Measurements from ENCODE around the gene RHO. TPM values are rescaled to one million over a fixed set of nuclear protein-coding genes. Genes with fewer than 3 reads are reported as not detected.

The RHO gene
- total and polyA plus RNA-seq, 5 donors: not detected

GRCh38 chr3:129555616-129556357 lies 27.3 kb downstream of the RHO start:
- Histone ChIP-seq H3K27ac (ENCODE audit: low read length) (no peak overlapping the region), H3K4me3 (ENCODE audit: low read length) (no peak overlapping the region), H3K9me3 (ENCODE audit: control insufficient read depth, low read length) (no peaks in the 10 kb centered on the region), H3K4me1 (ENCODE audit: control insufficient read depth, insufficient read depth, low read length) (peaks cover 23% of the 10 kb centered on the region), H3K27me3 (ENCODE audit: control insufficient read depth, insufficient read depth) (no peaks in the 10 kb centered on the region)
- ATAC-seq: no peak
- 64% methylated on average over 18 of the region's 18 CpGs for WGBS
- DNase-seq: peak; percentile 29 to 60 (median 59)
- intact Hi-C loops (cut with DNase I): loop anchor here in 3 of 4 donors (5.0 to 10.0 kb wide), 3 partner anchors 42 to 61 kb away; no protein-coding TSS in a partner anchor

DNA sequence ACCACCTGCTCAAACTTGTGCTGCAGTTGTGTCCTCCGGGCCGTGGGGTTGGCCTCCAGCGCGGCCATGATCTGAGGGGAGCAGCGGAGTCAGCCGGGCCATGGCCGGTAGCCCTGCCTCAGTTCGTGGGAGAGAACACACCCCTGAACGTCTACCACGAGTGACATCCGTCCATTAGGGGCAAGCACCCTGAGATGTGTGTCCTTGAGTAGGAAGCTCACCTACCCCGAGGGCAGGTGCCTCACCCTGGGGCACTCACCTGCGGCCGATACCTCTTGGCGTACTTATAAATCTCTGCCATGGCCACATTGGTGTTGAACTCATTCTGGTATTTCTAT lies 27.9 kb downstream of the RHO start:
- Histone ChIP-seq H3K27ac (ENCODE audit: low read length) (no peak overlapping the region), H3K9me3 (ENCODE audit: control insufficient read depth, low read length) (no peaks in the 10 kb centered on the region), H3K4me3 (ENCODE audit: low read length) (no peak overlapping the region), H3K4me1 (ENCODE audit: control insufficient read depth, insufficient read depth, low read length) (peaks cover 23% of the 10 kb centered on the region), H3K27me3 (ENCODE audit: control insufficient read depth, insufficient read depth) (no peaks in the 10 kb centered on the region)
- DNase-seq (peak; percentile 9 to 57 (median 51)), ATAC-seq (no peak)
- intact Hi-C loops (cut with DNase I): loop anchor here in 3 of 4 donors (5.0 to 10.0 kb wide), 3 partner anchors 41 to 62 kb away; no protein-coding TSS in a partner anchor
- 90% methylated on average over 15 of the region's 15 CpGs for WGBS

DNA sequence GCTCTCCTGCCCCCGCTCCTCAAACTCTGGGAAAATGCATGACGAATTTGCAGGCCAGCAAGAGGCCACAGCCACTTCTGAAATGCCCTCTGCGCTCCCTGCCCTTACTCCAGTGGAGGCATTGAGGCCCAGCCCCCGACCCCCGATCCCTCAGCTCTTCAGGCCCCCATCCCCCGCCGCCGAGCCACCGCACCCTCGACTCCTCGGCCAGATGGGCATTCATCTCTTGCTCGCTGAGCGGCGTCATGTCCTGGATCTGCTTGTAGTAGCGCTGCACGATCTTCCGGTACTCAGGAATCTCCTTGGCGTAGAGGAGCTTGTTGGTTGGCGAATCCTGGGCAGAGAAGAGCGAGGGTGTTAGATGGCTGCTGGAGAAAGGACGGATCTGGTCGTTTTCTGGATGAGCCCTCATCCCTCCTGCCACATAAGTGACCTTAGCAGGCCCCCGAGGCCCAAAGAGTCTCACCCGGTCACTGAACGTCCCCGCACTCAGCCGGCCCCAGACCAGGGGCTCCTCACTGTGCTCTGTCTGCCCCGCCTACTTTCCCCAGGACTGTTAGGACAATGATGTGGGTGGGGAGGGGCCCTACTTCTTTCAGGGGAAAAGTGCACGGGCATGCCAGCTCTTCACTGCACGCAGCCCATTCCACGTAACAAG lies 28.6 kb downstream of the RHO start:
- no peak overlapping the region for H3K4me3 ChIP-seq (ENCODE audit: low read length)
- H3K4me1 ChIP-seq (ENCODE audit: control insufficient read depth, insufficient read depth, low read length): peaks cover 23% of the 10 kb centered on the region
- peak overlapping the region; percentile 37 for H3K27ac ChIP-seq (ENCODE audit: low read length)
- no peak for ATAC-seq
- peak; percentile 24 to 70 (median 70) for DNase-seq
- no peaks in the 10 kb centered on the region for H3K9me3 ChIP-seq (ENCODE audit: control insufficient read depth, low read length)
- 73% methylated on average over 31 of the region's 31 CpGs for WGBS
- intact Hi-C loops (cut with DNase I): loop anchor here in 3 of 4 donors (5.0 to 10.0 kb wide), 3 partner anchors 40 to 62 kb away; no protein-coding TSS in a partner anchor
- no peaks in the 10 kb centered on the region for H3K27me3 ChIP-seq (ENCODE audit: control insufficient read depth, insufficient read depth)

DNA sequence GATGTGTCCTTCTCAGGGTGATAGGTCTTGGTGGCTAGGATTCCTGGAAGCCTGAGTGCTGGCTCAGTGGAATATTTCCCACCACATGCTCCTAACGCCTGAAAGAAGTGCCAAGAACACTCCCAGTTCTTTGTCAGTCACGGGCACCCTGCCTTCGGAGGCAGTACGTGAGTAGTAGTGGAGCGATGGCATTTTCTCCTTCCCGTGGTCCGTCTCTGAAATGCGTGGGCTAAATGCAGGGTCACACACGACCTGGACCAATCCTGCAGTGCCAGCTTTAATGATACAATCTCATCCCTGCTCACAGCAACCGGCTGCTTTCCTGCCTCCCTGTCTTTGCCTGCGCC lies 29.1 kb downstream of the RHO start:
- Histone ChIP-seq H3K4me3 (ENCODE audit: low read length) (no peak overlapping the region), H3K27ac (ENCODE audit: low read length) (peak overlapping the region; percentile 37), H3K27me3 (ENCODE audit: control insufficient read depth, insufficient read depth) (no peaks in the 10 kb centered on the region), H3K4me1 (ENCODE audit: control insufficient read depth, insufficient read depth, low read length) (peaks cover 23% of the 10 kb centered on the region), H3K9me3 (ENCODE audit: control insufficient read depth, low read length) (no peaks in the 10 kb centered on the region)
- peak; percentile 73 to 89 (median 74) for DNase-seq
- intact Hi-C loops (cut with DNase I): loop anchor here in 3 of 4 donors (5.0 to 10.0 kb wide), 3 partner anchors 40 to 63 kb away; no protein-coding TSS in a partner anchor
- 33% methylated on average over 11 of the region's 11 CpGs for WGBS
- peak; percentile 32 to 50 for ATAC-seq

- H3K9me3 ChIP-seq (ENCODE audit: control insufficient read depth, low read length): no peaks in the 10 kb centered on the region
- DNase-seq: peak; percentile 17 to 56 (median 40)
- H3K27me3 ChIP-seq (ENCODE audit: control insufficient read depth, insufficient read depth): no peaks in the 10 kb centered on the region
- H3K4me3 ChIP-seq (ENCODE audit: low read length): no peak overlapping the region
- H3K4me1 ChIP-seq (ENCODE audit: control insufficient read depth, insufficient read depth, low read length): peaks cover 23% of the 10 kb centered on the region
- peak overlapping the region; percentile 37 for H3K27ac ChIP-seq (ENCODE audit: low read length)
- ATAC-seq: no peak
- WGBS: 78% methylated on average over 15 of the region's 15 CpGs
- intact Hi-C loops (cut with DNase I): loop anchor here in 3 of 4 donors (5.0 to 10.0 kb wide), 3 partner anchors 39 to 63 kb away; no protein-coding TSS in a partner anchor
Measured at GRCh38 chr3:129558081-129558771, 29.8 kb downstream of the RHO start.

DNA sequence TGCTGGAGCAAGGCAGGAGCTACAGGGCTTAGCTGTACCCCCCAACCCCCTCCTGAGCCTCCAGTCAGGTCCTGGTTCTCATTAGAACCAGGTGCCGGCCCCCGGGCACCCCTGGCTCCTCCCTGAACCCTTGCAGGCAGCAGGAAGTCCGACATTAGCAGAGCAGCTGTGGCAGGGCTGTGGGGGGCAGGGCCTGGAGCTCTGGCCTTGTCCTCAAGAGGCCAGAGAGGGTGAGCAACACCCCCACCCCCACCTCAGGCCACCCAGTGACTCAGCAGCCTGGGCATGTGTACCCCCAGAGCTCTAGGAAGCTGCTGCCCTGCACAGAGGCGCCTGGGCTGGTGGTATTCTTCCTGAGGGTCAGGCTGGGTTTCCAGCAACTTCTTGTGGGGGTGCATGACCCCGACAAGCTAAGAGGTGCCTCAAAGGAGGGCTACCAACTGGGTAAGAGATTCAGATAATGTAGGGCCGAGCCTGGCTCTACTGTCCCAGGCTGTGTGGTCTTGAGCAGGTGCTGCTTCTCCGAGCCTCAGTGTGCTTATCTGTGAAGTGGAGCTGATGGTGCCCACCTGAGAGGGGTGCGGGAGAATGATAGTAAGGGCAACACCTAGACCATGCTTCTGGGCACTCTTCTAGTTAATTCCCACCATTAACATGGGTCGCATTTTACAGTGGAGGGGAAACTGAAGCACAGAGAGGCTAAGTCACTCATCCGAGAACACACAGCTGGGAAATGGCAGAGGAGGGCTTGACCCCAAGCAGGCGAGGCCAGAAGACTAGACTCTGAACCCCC lies 30.5 kb downstream of the RHO start:
- H3K4me3 ChIP-seq (ENCODE audit: low read length): no peak overlapping the region
- WGBS: 79% methylated on average over 11 of the region's 11 CpGs
- H3K27me3 ChIP-seq (ENCODE audit: control insufficient read depth, insufficient read depth): no peaks in the 10 kb centered on the region
- no peak for ATAC-seq
- peak; percentile 42 to 72 (median 71) for DNase-seq
- intact Hi-C loops (cut with DNase I): loop anchor here in 3 of 4 donors (5.0 to 10.0 kb wide), 3 partner anchors 38 to 64 kb away; no protein-coding TSS in a partner anchor
- H3K4me1 ChIP-seq (ENCODE audit: control insufficient read depth, insufficient read depth, low read length): peaks cover 23% of the 10 kb centered on the region
- H3K27ac ChIP-seq (ENCODE audit: low read length): peak overlapping the region; percentile 16
- no peaks in the 10 kb centered on the region for H3K9me3 ChIP-seq (ENCODE audit: control insufficient read depth, low read length)

- WGBS: 83% methylated on average over 20 of the region's 20 CpGs
- H3K4me1 ChIP-seq (ENCODE audit: control insufficient read depth, insufficient read depth, low read length): peaks cover 22% of the 10 kb centered on the region
- intact Hi-C loops (cut with DNase I): loop anchor here (5.0 to 10.0 kb wide), 3 partner anchors 38 to 65 kb away; no protein-coding TSS in a partner anchor
- ATAC-seq (no peak), DNase-seq (peak; percentile 26 to 53 (median 50))
- no peaks in the 10 kb centered on the region for H3K9me3 ChIP-seq (ENCODE audit: control insufficient read depth, low read length)
- no peaks in the 10 kb centered on the region for H3K27me3 ChIP-seq (ENCODE audit: control insufficient read depth, insufficient read depth)
- H3K4me3 ChIP-seq (ENCODE audit: low read length): no peak overlapping the region
- H3K27ac ChIP-seq (ENCODE audit: low read length): peak overlapping the region; percentile 29
Measured at GRCh38 chr3:129559565-129560079, 31.2 kb downstream of the RHO start.

GRCh38 chr3:129560269-129560787 lies 31.9 kb downstream of the RHO start:
- H3K4me3 ChIP-seq (ENCODE audit: low read length): no peak overlapping the region
- no peaks in the 10 kb centered on the region for H3K27me3 ChIP-seq (ENCODE audit: control insufficient read depth, insufficient read depth)
- H3K4me1 ChIP-seq (ENCODE audit: control insufficient read depth, insufficient read depth, low read length): peaks cover 18% of the 10 kb centered on the region
- peak overlapping the region; percentile 29 for H3K27ac ChIP-seq (ENCODE audit: low read length)
- ATAC-seq: peak; percentile 4 to 18
- 62% methylated on average over 16 of the region's 16 CpGs for WGBS
- peak; percentile 74 to 90 (median 84) for DNase-seq
- intact Hi-C loops (cut with DNase I): loop anchor here in 1 of 4 donors (5.0 kb wide), 1 partner anchor 37 kb away; no protein-coding TSS in a partner anchor
- H3K9me3 ChIP-seq (ENCODE audit: control insufficient read depth, low read length): no peaks in the 10 kb centered on the region

DNA sequence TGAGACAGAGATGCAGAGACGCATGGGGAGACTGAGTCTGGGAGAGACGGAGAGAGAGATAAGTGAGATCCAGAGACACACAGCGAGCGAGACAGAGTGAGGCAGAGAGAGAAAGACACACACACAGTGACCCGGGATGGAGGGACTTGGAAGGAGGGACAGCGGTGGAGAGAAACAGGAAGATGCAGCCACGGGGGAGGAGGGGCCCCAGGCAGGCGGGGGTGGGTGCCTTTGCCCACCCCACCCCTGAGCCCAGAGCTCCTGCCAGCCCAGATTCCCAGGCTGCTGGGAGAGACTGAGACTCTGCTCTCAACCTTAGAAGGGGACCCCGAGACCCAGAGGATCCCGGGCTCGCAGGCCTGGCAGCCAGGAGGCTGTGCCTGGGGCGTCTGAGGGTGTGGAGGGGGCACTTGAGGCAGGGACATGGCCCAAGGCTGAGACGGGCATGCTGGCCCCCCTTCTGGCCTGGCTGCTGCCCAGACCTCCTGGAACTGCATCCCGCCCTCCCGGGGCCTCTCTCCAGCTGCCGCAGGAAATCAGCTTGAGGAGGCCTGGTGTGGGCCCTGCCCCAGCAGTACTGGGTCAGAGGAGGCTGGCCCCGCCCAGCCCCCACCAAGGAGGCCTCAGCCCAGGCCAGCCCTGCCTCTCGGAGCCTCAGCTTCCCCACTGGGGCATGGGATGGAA lies 32.6 kb downstream of the RHO start:
- Histone ChIP-seq H3K9me3 (ENCODE audit: control insufficient read depth, low read length) (no peaks in the 10 kb centered on the region), H3K4me3 (ENCODE audit: low read length) (no peak overlapping the region), H3K27me3 (ENCODE audit: control insufficient read depth, insufficient read depth) (no peaks in the 10 kb centered on the region), H3K27ac (ENCODE audit: low read length) (peak overlapping the region; percentile 79), H3K4me1 (ENCODE audit: control insufficient read depth, insufficient read depth, low read length) (peaks cover 16% of the 10 kb centered on the region)
- intact Hi-C loops (cut with DNase I): loop anchor here in 1 of 4 donors (5.0 kb wide), 1 partner anchor 36 kb away; no protein-coding TSS in a partner anchor
- peak; percentile 84 to 87 for ATAC-seq
- DNase-seq: peak; percentile 93 to 97 (median 97)
- 20% methylated on average over 18 of the region's 18 CpGs for WGBS
